GM18505 (cell line): ENCODE results near the gene AGMO.

ENCODE experiments used
- ATAC-seq: cut with Tn5 transposase; IDR thresholded peaks from one replicate; pipeline ENCODE4 v1.9.1; 2021; ENCODE audit not compliant: unreplicated experiment
- POLR2A ChIP-seq: IDR thresholded peaks from 4 replicates; pipeline ENCODE4 v1.6.1; 2011; ENCODE audit warnings: borderline replicate concordance; ENCODE audit not compliant: insufficient read depth, insufficient read length; ENCODE audit errors: extremely low read depth

The AGMO gene

DNA sequence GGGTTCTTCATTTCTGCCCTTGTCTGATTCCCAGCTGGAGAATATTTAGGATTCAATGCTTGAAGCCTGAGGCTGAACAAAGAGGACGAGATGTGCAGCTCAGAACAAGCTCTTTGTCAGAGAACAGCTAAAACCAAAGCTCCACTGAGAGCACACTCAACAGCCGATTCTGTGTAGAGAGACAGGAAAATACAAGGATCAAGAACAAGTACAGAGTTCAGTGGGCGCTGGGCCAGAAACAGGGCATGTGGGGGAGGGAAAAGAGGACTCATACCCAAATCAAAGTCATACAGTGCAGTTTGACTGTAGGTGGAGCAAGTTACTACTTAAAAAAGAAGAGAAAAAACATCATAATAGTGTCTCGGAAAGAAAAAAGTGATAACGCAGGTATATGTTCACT lies at the start of gene AGMO:
TSS of gene AGMO (minus strand) at position 181 of the 400 bp plus-strand sequence.
- TF ChIP-seq POLR2A = no peak
- no peak for ATAC-seq

DNA sequence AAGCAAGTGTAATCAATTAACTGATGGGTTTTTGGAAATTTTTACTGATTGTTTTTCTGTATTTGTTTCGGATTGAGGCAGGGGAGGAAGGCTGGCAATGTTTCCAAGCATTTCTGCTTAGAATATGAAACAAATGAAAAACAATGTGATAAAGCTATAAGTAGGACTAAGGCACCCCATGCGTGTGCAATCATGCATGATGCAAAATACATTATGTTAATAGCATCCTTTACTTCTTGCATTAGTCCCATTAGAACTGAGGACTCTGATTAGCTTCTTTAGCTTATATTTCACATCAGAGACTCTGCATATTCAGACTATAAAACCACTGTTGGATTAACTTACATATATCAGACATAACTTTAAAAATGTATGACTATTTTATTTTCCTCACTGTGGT lies 48.7 kb upstream of the AGMO start:
- ATAC-seq = no peak
- TF ChIP-seq POLR2A = no peak

DNA sequence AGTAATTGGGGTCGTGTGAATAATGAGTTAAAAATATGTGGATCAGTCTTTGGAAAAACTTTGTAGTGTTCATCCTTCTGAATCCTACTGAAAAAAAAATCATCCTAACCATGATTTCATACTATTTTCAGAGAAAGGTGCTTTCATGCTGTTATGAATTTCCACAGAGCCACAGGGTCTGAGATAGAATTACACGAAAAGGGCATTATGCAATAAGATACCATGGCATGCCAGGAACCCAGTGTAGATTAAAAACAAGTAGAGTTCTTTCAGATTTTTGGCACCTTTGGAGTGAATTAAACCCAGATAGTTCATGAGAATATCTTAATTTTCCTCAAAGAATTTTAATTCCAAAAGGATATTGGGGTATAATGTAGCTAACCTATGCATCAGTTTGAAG lies 47.5 kb upstream of the AGMO start:
- no peak for TF ChIP-seq POLR2A

DNA sequence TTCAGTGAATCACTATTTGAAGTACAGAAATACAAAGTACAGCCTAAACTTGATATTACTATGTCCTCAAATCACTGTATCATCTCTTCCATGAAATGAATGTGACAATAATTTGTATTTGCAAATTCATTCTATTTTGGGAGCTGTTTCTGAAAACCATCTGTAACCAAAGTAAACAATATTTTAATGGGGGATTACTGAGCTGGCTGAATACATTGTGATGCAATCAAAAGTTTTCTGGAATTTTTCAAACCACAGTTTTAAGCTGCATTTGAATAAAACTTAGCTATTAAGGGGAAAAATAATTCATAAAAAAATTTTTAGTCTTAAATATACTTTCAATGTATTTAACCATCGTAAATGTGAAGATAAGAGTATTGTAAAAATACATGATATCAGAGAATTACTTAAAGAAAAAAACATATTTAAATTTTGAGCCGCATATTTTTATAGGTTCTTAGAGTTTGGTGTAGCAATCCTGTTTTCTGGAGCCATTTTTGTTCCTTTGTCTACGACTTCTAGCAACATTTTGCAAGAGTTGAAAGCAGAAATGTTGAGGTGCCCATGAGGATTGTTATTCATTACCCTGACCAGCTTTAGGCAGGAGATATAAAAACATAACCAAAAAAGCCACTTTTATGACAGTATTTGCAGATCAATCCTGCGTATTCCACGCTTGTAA lies 45.9 kb upstream of the AGMO start:
- no peak for TF ChIP-seq POLR2A
- no peak for ATAC-seq

More for the DNA sequence above, 47.5 kb upstream of the AGMO start:
- no peak for ATAC-seq

DNA sequence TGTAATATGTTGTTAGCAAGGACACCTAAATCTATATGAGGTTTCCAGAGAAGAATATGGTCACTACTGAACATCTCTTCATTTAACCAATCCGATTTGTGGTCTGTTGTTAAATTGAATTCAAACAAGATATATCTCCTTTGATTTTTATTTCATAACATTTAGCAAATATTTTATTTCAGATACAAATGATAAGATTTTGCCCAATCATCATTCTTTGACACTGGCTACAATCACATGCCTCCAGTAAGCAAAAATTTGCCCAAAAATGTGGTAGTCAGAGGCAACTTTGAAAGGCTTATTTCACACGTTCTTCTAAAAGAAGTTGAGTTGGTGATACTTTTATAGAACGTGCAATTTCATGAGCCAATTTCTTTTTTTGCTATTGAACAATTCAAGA lies 44.7 kb upstream of the AGMO start:
- ATAC-seq = no peak

DNA sequence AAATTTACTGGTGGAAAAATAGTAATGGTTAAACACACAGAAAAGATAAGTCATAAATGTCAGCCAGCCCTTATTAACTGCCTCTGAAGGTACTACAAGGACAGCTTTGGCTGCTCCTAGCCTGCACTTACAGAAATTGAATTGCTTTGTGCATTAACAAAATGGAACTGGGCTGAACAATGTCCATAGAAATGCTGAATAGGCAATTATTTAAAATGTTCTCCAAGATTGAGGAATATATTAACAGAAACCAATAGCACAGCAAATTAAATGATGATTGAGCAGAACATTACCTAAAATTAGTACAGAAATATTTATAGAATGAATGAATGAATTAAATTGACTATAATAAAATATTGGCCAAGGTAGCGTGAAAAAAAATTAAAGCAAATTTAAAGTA lies 42.4 kb upstream of the AGMO start:
- no peak for ATAC-seq
- TF ChIP-seq POLR2A = no peak

More for the DNA sequence above, 44.7 kb upstream of the AGMO start:
- no peak for TF ChIP-seq POLR2A

DNA sequence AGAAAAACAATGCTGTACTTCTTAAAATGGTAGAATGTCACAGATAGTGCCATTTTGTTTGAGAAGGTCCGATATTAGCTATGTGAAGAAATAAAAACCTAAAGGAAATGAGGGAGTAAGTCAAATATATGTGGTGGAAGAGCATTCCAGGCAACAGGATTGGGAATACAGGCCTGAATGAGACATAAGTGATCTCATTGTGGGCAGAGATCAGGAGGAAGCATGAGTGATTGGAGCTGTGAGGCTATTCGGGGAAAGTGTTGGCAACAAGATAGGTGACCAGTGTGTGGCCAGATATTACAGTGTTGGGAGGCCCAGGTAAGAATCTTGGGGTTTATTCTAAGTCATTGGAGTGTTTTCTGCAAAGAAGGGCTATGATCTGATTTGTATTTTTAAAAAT lies 41.3 kb upstream of the AGMO start:
- ATAC-seq = no peak
- TF ChIP-seq POLR2A = no peak

DNA sequence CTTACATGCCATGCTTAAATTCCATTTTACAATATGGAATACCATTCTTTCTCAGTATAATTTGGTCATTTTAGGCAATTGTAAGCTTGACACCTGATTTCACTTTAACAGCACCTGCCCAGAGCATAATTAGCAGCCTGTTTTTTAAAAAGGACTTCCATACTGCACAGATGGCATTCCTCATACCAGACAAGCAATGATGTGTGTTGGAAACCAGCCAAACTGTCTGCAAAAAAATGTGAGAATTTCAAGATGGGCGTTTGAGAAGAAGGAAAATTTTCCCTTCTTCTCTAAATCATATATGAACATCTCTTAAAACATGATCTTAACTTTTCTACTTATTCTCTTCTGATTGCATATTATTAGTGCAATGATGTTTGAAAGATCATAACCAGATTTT lies 40.4 kb upstream of the AGMO start:
- ATAC-seq = no peak
- no peak for TF ChIP-seq POLR2A

DNA sequence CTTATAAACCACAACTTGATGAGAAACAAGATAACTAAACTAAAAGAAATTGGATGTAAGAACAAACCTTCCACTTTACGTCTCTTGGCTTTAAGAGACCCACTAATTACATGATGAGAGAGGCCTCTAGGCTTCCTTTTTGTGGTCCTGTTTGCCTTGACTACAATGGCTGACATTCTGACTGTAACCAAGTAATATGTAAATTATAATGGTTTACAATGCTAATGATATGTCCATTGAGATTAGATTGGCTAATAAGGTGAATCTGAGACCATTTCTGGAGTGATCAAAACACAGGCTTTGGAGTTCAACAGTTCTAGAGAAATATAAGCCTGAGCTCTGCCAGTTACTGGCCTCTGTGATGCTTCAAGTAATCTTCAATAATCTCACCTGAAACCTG lies 39.4 kb upstream of the AGMO start:
- ATAC-seq = no peak
- TF ChIP-seq POLR2A = no peak

DNA sequence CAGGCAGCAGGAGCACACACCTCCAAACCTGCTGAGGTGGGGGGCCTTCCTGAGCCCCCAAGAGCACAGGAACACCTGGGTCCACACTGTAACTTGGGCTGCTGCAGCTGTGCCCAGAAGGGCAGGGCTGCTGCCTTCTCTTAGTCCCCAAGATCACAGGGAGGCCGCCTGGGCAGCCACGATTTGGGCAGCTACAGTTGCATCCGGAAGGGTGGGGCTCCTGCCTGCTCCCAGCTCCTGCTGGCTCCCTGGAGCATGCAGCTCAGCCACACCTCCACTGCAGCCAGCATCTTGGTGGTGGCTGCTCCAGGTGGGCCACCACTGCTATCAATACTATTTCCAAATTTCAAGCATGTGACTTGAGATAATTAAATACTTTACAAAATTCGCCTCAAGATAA lies 38.5 kb upstream of the AGMO start:
- TF ChIP-seq POLR2A = no peak
- ATAC-seq = no peak

DNA sequence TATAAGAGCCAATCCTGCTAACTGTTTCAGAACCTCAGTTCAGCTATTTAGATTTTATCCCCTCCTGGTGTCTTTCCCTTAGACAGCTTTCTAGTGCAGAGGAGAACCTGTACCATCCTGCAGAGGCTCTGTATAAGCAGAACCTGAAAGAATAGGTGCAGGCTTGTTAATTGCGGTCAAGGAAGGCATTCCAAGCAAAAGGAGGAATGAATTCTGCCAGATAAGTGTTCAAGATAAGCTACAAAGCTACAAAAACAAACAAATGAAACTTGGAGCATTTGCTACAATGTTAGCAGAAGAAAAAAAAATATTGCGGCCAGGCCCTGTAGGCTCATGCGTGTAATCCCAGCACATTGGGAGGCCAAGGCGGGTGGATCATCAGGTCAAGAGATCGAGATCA lies 32.6 kb upstream of the AGMO start:
- ATAC-seq = no peak

DNA sequence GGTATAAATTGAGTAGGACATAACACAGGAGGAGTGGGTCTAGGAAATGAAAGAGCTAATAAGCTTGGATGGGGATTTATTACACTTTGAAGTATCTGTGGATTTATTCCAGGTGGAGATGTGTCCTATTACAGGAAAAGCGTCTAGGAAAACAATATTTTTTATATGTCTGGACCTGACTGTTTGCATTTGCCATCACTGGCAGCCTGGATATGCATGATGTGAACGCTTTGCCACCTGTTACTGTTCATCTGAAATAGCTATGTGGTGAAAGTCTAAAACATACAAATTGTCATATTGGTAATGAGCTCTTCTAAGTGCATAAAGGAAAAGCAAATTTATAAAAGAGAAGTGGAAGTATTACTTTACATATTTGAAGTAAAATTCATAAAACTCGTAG lies 31.6 kb upstream of the AGMO start:
- no peak for ATAC-seq
- no peak for TF ChIP-seq POLR2A

More for the DNA sequence above, 32.6 kb upstream of the AGMO start:
- TF ChIP-seq POLR2A = no peak

DNA sequence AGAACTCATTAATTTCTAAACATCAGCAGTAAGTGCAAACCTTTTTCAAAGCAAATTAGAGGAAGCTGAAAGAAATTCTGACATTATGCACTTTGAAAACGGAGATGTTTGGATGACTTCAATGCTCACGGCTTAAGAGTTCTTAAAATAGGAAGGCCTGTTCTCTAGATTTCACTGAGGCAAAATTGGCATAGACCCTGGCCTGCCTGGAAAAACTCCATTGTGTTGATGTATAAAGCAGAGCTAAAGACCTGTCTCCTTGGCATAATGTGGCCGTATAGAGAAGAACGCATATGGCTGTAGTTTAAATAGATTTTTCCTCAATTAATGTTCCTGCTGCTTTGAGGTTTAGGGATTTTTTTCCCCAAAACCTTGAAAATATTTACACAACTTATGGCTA lies 24.5 kb upstream of the AGMO start:
- ATAC-seq = no peak
- no peak for TF ChIP-seq POLR2A

DNA sequence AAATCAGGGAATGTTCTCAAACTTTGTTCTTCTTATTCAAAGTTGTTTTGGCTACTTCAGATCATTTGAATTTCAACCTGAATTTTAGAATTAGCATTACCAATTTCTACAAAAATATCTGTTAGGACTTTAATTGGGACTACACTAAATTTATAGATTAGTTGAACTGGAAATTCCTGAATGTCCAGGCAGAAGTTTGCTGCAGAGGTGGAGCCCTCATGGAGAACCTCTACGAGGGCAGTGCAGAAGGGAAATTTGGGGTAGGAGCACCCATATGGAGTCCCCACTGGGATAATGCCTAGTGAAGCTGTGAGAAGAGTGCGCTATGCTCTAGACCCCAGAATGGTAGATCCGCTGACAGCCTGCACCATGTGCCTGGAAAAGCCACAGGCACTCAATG lies 22.8 kb upstream of the AGMO start:
- ATAC-seq = no peak
- TF ChIP-seq POLR2A = no peak

DNA sequence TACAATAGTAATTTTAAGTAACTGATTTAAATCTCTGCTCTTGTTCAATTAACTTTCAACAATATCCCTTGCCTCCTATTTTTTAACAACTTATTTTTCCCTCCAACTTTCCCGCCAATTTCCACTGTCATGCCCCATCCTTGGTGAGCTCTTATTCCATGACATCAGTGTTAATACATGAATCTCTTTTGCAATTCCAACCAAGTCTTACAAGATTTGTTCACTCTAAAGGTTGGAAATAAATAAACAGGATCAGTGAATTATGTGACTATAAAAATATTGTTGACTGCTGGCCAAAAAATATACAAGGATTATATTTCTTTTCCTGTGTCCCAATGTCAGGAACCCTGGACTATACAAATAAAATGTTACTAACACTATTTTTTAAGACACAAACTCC lies 21.0 kb upstream of the AGMO start:
- no peak for TF ChIP-seq POLR2A
- ATAC-seq = no peak
